NCI-H345 treated with DMSO at 0.1 percent for 48 hours (cell line): ENCODE data around the gene CYB5A.

Experiments used
- DNase-seq: peaks from one replicate; lab custom pipeline; 2025; ENCODE audit not compliant: unreplicated experiment; lab: John Stamatoyannopoulos, UW

The CYB5A gene

DNA sequence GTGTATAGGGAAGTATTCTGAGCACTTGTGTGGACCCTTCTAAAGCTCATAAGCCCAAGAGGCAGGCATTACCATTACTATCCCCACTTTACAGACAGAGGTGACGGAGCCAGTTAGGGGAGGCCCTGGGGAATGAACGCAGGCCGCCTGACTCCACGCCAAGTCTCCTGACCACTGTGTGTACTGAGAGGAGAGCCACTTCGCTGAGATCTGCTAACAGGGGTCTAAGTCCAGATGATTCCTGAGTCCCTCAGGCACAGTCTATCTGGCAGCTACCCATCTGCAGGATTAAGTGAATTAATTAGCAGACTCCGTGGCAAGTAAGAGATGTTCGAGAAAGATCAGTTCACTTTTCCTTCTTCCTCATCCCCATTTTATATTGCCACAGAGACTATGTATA lies 13.7 kb downstream of the CYB5A start:
- DNase-seq = no peak

- no peak for DNase-seq
Observed at GRCh38 chr18:74277296-74277695, 14.5 kb downstream of the CYB5A start.

GRCh38 chr18:74276609-74277008 lies 15.2 kb downstream of the CYB5A start:
- no peak for DNase-seq

DNA sequence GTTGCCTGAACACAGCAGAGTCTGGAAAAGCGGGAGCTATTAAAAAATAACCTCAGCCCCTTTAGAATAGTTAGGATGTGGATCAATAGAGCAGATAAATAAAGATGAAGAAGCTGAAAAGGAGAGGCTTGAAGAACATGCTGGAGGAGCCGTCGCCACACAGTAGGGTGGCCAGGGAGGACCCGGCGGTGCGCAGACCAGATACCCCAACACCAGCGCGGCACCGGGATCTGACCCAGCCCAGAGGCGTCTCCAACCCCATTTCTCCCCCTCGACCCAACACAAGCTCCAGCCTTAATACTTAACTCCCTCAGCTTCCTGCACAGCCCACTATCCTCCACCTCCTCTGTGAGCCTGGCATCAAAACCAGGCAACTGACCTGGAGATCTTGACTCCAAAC lies 16.0 kb downstream of the CYB5A start:
- no peak for DNase-seq

DNA sequence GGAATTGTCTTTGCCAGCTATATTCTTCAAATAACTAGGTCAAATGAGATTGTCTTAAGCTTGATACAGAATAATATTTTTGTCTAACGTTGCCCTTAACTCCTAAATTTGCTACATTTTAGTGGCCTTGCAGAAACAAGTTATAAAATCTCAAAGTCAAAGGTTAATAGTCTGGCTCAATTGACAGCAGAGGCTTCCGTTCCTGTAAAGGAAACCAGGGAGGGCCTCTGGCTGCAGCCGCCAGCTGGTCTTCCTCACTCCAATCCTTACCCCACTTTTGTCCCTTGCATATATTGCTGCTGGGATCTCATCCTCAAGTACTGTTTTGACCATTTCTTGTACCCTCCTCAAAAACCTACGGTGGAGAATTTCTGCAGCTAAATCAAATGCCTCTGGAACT lies 17.1 kb downstream of the CYB5A start:
- no peak for DNase-seq

DNA sequence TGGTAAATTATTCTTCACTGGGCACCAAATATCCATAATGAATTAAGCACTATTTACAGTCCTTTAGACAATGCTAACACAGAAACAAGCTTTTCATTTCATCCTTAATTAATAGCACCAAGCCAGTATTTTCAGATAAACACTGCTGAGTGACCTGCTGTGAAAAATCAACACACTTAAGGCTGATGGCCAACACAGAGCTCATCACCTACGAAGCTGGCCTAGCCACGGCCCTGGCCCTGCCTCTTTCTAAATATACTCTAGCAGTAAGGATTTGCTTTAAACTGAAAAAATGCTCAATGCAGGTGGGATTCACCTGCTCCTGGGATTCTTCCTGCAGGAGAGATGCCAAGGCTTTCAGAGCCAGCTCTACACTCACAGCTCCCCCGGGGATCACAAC lies 18.4 kb downstream of the CYB5A start:
- DNase-seq = no peak

DNA sequence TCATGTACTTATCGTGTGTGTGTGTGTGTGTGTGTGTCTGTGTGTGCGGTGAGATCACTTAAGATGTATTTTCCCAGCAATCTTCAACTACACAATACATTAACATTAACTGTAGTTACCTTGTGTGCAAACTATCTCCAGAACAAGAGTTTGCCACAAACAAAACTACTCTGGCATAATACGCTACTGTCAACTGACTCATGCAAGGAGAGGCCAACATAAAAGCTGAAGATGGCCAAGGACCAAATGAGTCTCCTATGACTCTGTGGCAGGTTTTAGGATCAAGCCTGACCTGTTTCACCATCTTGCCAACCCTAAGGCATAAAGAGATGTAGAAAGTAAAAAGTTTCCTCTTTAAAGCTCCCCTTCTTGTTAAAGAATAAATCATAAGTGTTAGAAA lies 20.1 kb downstream of the CYB5A start:
- no peak for DNase-seq

DNA sequence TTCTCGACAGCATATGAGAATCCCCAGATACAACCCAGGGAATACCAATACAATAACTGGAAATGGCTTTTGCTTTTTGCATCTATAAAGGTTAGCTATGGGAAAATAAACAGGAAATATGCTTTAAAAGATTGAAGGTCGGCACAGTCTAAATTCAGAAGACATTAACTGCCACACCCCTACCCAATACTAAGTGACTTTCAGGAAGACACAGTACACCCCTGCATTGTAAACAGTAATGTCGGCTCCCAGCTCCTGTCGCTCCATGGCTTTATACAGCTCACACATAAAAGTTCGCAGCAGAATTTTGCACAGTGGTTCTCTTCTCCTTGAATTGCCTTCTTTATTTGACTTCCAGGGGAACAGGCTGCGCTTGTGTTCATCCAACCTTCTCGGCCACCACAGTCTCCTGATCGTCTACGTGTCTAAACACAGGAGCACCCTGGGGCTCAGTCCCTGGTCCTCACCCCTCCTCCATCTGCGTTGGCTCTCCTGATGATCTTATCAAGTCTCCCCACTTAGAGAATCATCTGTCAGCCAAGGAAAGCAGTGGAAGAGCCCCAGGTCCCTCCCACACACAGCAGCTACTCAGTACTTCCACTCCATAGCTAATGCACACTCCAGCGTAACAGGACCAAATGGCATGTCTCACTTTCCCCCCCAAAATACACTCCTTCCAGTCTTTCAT lies 22.7 kb downstream of the CYB5A start:
- DNase-seq = no peak

DNA sequence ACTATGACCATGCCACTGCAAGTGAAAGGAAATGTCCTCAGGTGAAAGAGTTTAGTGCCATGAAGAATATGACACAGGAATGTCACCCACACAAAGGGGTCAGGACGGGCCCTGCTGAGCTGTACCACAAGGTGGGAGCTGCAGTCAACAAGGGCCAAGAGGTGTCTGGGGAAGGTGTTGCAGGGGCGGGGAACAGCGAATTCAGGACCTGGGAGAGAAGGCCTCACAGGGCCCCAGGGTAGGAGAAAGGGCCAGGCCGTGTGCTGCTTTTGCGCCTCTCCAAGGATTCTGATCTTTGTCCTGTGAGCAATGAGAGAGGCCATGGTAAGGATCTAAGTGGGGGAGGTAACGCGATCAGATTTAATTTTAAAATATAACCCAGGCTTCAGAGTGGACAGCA lies 23.6 kb downstream of the CYB5A start:
- DNase-seq = no peak

- no peak for DNase-seq
Observed at GRCh38 chr18:74266161-74266560, 25.6 kb downstream of the CYB5A start.

- no peak for DNase-seq
Observed at GRCh38 chr18:74265546-74266098, 26.1 kb downstream of the CYB5A start.

DNA sequence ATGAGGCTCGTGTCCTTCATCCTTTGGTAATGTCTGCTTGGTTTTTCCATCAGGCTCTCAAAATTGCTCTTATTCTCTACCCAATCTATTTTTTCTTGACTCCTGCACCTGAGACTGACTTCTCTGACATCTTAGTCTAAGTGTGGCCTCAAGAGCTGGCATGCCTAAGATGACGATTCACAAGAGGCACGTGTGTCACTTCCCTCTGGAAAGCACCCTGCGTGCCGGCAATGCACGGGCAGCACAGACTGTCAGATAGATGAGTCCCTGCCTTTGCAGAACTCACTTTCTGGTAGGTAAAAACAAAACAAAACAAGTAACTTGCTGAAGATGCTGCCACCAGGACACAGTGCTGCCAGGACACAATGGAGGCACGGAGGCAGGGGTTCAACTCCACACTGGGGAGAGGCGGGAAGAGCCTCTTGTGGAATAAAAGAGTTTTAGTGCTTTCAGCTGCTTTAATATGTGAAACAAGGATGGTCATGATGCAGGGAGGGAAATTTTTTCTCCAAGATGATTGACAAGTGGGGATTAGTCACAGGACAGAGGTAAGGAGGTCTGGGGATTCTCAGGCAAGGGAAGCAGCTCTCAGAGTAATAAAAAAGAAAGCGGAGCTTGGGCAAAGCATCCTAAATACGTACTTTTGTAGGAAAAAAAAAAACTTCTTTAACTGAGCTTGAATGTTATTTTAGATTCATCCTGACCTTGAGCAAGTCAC lies 27.3 kb downstream of the CYB5A start:
- no peak for DNase-seq

- no peak for DNase-seq
Observed at GRCh38 chr18:74261053-74261713, 30.6 kb downstream of the CYB5A start.

DNA sequence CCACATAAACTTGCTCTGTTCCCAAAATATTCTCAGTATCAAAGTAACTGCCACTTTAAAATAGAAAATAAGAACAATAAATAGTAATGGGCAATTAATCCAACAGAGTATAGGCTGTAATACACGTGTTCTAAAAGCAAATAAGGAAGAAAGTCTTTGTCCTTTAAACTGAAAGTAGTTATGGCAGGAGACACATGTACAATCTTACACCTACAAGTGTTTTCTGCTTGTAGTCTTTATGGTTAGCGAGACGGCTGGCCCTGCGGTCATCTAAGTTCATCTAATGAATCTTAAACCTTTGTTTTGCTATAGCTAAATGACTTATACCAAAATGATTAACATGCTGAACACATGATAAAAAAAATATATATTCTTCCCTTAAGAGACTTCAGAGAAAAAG lies 32.4 kb downstream of the CYB5A start:
- no peak for DNase-seq

DNA sequence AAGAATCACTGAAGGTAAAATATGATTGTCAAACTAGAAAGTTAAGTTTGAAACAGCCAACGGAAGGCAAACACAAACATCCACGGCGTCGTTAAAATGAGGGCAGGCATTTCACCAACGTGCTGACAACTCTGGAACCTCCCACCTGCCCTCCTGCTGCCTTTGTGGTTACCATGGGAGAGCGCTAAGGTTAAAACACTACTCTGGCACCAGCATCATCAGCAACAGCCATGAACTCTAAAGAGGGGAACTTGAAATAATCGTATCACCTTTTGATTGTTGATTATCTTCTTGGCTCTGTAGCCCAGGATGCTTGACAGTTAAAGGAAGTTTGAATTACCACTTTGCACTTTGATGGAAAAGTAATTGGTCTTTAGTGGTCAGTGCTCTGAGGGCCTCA lies 34.7 kb downstream of the CYB5A start:
- DNase-seq = no peak

- DNase-seq = no peak
Observed at GRCh38 chr18:74256190-74256589, 35.6 kb downstream of the CYB5A start.

DNA sequence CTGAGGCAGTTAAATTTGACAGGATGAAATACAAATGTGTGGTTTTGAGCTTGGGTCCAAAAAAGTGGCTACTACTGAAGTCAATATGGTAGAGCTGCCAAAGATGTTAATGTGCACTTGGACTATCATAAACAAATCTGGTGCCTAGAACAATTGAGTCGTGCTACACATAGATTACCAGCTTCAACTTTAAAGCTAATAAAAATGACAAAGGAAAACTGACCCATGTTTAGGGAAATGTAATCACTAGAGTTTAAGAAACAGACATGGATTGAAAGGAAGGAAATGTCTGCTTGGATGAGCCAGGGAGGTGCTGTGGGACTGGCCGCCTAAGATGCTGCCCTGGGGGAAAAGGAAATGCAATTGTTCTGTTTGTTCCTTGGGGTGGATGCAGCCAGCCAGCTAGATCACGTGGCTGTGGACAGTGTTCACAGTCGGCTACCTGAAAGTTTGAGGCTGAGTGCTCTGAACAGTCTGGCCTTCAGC lies 36.6 kb downstream of the CYB5A start:
- no peak for DNase-seq

- DNase-seq = no peak
Observed at GRCh38 chr18:74252039-74252395, 39.7 kb downstream of the CYB5A start.

- DNase-seq = no peak
Observed at GRCh38 chr18:74251297-74252038, 40.3 kb downstream of the CYB5A start.

DNA sequence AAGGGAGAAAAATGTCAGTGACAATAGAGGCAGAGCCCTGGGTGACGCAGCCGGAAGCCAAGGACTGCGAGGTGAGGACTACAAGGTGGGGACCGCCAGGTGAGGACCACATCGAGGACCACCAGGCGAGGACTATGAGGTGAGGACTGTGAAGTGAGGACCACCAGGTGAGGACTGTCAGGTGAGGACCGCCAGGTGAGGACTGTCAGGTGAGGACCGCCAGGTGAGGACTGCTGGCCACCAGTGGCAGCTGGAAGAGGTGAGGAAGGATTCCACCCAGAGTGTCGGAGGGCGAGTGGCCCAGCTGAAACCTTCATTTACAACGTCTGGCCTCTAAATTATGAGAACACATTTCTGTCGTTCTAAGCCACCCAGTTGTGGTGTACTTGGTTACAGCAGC lies 41.6 kb downstream of the CYB5A start:
- no peak for DNase-seq
